OCI-LY7 (cell line): ENCODE measurements around the gene SLC25A44. TPM values are rescaled to one million over a fixed set of nuclear protein-coding genes. Genes with fewer than 3 reads are reported as not detected.

Experiments used
- BruUV-seq: library from RNA; stranded (reverse); fragments of 400-500 nt; replicated peaks from 2 replicates; lab custom pipeline; 2021; lab: Mats Ljungman, UMichigan
- CTCF ChIA-PET: fragments of 300-600 bp; sonication (Branson Sonifier 250); formaldehyde crosslinking; loops from one replicate; lab custom pipeline; 2022; ENCODE audit warnings: antibody characterized with exemption; ENCODE audit not compliant: unreplicated experiment; lab: Charles Lee
- POLR2A ChIA-PET: fragments of 300-600 bp; sonication (Branson Sonifier 250); formaldehyde crosslinking; loops from one replicate; lab custom pipeline; 2022; ENCODE audit warnings: antibody characterized with exemption; lab: Charles Lee
- DNase-seq: peaks from one replicate; pipeline ENCODE4 v3.0.0-alpha.2; 2015; ENCODE audit warnings: low spot score
- H2AFZ ChIP-seq: fragments of 200-600 bp; sonication (generic), shearing (Covaris generic); 2 replicates; pipeline ENCODE4 v1.6.1; 2014; ENCODE audit warnings: mild to moderate bottlenecking, antibody characterized with exemption, low read length, moderate library complexity
- H3K27ac ChIP-seq: fragments of 200-600 bp; sonication (generic); 2 replicates; pipeline ENCODE4 v1.5.1; 2014; ENCODE audit warnings: mixed run types, low read depth, mild to moderate bottlenecking, moderate library complexity, low read length, inconsistent platforms; ENCODE audit not compliant: poor library complexity, severe bottlenecking
- H3K36me3 ChIP-seq: fragments of 200-600 bp; sonication (generic); 2 replicates; pipeline ENCODE4 v1.6.1; 2014; ENCODE audit warnings: mild to moderate bottlenecking, antibody characterized with exemption, low read length, moderate library complexity, mixed read lengths; ENCODE audit not compliant: insufficient read depth
- H3K4me1 ChIP-seq: fragments of 200-600 bp; sonication (generic); 2 replicates; pipeline ENCODE4 v1.5.1; 2014; ENCODE audit warnings: mild to moderate bottlenecking, low read length; ENCODE audit not compliant: insufficient read depth, poor library complexity, severe bottlenecking
- H3K4me2 ChIP-seq: fragments of 200-600 bp; sonication (generic); 2 replicates; pipeline ENCODE4 v1.6.1; 2014; ENCODE audit warnings: mild to moderate bottlenecking, low read length
- H3K4me3 ChIP-seq: fragments of 200-600 bp; sonication (generic); 2 replicates; pipeline ENCODE4 v1.5.1; 2014; ENCODE audit warnings: mild to moderate bottlenecking, low read depth, low read length; ENCODE audit not compliant: poor library complexity, severe bottlenecking
- H3K79me2 ChIP-seq: fragments of 200-600 bp; sonication (generic); 2 replicates; pipeline ENCODE4 v1.6.1; 2016; ENCODE audit warnings: low read depth, mild to moderate bottlenecking, low read length, moderate library complexity, mixed read lengths; ENCODE audit not compliant: insufficient read depth
- H3K9me2 ChIP-seq: fragments of 200-600 bp; sonication (generic); 2 replicates; pipeline ENCODE4 v1.6.1; 2016; ENCODE audit warnings: mild to moderate bottlenecking, low read length, mixed read lengths; ENCODE audit not compliant: insufficient read depth
- H3K9me3 ChIP-seq: fragments of 200-600 bp; sonication (generic); 2 replicates; pipeline ENCODE4 v1.6.1; 2014; ENCODE audit warnings: mild to moderate bottlenecking, mixed run types, low read length, mixed read lengths
- H4K20me1 ChIP-seq: fragments of 200-600 bp; sonication (generic); 2 replicates; pipeline ENCODE4 v1.6.1; 2014; ENCODE audit warnings: mild to moderate bottlenecking, antibody characterized with exemption, low read length, moderate library complexity, mixed read lengths; ENCODE audit not compliant: insufficient read depth
- CTCF ChIP-seq: fragments of 200-600 bp; sonication (generic); conservative IDR thresholded peaks from 2 replicates; pipeline ENCODE4 v1.5.1; 2014; ENCODE audit warnings: mild to moderate bottlenecking, antibody characterized with exemption, low read length, moderate library complexity, mixed read lengths
- EZH2phosphoT487 ChIP-seq: fragments of 200-600 bp; sonication (generic); IDR thresholded peaks from 2 replicates; pipeline ENCODE4 v1.6.1; 2018; ENCODE audit warnings: low read depth, borderline replicate concordance, mild to moderate bottlenecking, mixed run types, antibody characterized with exemption, low read length, moderate library complexity, mixed read lengths
- intact Hi-C: fragments of 100-400 bp; cut with micrococcal nuclease; formaldehyde crosslinking; loops from one replicate; pipeline ENCODE4 v1.10.0; 2022; ENCODE audit not compliant: unreplicated experiment
- total RNA-seq, 2 experiments: library from RNA; depleted of rRNA in 1 of 2; stranded (reverse); fragments of >200 nt in 1 of 2; shearing (Covaris generic) in 1 of 2; gene quantifications; 2 replicates each; pipeline ENCODE4 v1.2.3, GENCODE V29; 2014 to 2022

The SLC25A44 gene
- total RNA-seq, 2 experiments from 2014 or later: 11.0 to 22.5 TPM

GRCh38 chr1:156238248-156238647, 44.3 kb downstream of the SLC25A44 start:
- no TSS peak for BruUV-seq
- peaks cover 52% of the 10 kb centered on the region; the same call in 1 of the 2 replicates for H3K36me3 ChIP-seq
- H3K4me1 ChIP-seq: no peaks in the 10 kb centered on the region
- intact Hi-C loops: no loop called here
- H3K9me3 ChIP-seq: no peaks in the 10 kb centered on the region
- no peaks in the 10 kb centered on the region for H4K20me1 ChIP-seq
- TF ChIP-seq CTCF (no peak), EZH2phosphoT487 (no peak)
- ChIA-PET CTCF (no interaction called here), POLR2A (interaction anchor here (0.6 kb wide), 1 partner anchor 44 kb away, joined by 3 read pairs; no protein-coding TSS in a partner anchor)
- H3K4me3 ChIP-seq: no peak overlapping the region
- no peak for DNase-seq
- H3K9me2 ChIP-seq: no peaks in the 10 kb centered on the region
- no peaks in the 10 kb centered on the region for H3K79me2 ChIP-seq
- no peak overlapping the region for H3K4me2 ChIP-seq
- no peak overlapping the region for H2AFZ ChIP-seq
- H3K27ac ChIP-seq: no peak overlapping the region

- intact Hi-C loops: no loop called here
- Histone ChIP-seq H3K4me1 (no peaks in the 10 kb centered on the region), H2AFZ (no peak overlapping the region), H4K20me1 (no peaks in the 10 kb centered on the region; the same call in 1 of the 2 replicates), H3K79me2 (no peaks in the 10 kb centered on the region), H3K4me2 (no peak overlapping the region), H3K36me3 (peaks cover 32% of the 10 kb centered on the region; the same call in 1 of the 2 replicates), H3K4me3 (no peak overlapping the region), H3K27ac (no peak overlapping the region), H3K9me2 (no peaks in the 10 kb centered on the region), H3K9me3 (no peaks in the 10 kb centered on the region)
- no TSS peak for BruUV-seq
- TF ChIP-seq CTCF (no peak), EZH2phosphoT487 (no peak)
- CTCF ChIA-PET: no interaction called here
- POLR2A ChIA-PET: no interaction called here
- DNase-seq: no peak
These were observed 47.5 kb downstream of the SLC25A44 start for GRCh38 chr1:156241311-156241811.

GRCh38 chr1:156241926-156242325, 48.0 kb downstream of the SLC25A44 start, which contains the start of gene BGLAP:
Gene BGLAP (plus strand): TSS chr1:156242184. CDS start chr1:156242232, 48 bp downstream.
- H3K27ac ChIP-seq: no peak within 1 kb of the TSS
- DNase-seq: no peak
- H3K9me2 ChIP-seq: no peaks in the 10 kb centered on the region
- CTCF ChIA-PET: no interaction called here
- H3K4me2 ChIP-seq: no peak within 1 kb of the TSS
- BruUV-seq: no TSS peak
- H3K9me3 ChIP-seq: no peaks in the 10 kb centered on the region
- POLR2A ChIA-PET: no interaction called here
- TF ChIP-seq CTCF: no peak
- no peak for TF ChIP-seq EZH2phosphoT487
- H3K4me3 ChIP-seq: no peak within 1 kb of the TSS
- H2AFZ ChIP-seq: no peak within 1 kb of the TSS
- H3K36me3 ChIP-seq: peaks cover 26% of the 10 kb centered on the region; the same call in 1 of the 2 replicates
- no peaks in the 10 kb centered on the region for H3K79me2 ChIP-seq
- intact Hi-C loops: no loop called here
- H3K4me1 ChIP-seq: no peaks in the 10 kb centered on the region
- H4K20me1 ChIP-seq: no peaks in the 10 kb centered on the region; the same call in 1 of the 2 replicates
